HL-60/S4 treated with retinoic acid at 250 ng/mL for 4 days and 3 days (cell line): ENCODE measurements around the gene ARX.

Experiments used
- in situ Hi-C: fragments of 300-500 bp; cut with MboI; formaldehyde crosslinking; loops from 2 replicates; pipeline ENCODE4 v1.7.0; 2022; ENCODE audit warnings: low sequenced_read_pairs

Gene ARX

DNA sequence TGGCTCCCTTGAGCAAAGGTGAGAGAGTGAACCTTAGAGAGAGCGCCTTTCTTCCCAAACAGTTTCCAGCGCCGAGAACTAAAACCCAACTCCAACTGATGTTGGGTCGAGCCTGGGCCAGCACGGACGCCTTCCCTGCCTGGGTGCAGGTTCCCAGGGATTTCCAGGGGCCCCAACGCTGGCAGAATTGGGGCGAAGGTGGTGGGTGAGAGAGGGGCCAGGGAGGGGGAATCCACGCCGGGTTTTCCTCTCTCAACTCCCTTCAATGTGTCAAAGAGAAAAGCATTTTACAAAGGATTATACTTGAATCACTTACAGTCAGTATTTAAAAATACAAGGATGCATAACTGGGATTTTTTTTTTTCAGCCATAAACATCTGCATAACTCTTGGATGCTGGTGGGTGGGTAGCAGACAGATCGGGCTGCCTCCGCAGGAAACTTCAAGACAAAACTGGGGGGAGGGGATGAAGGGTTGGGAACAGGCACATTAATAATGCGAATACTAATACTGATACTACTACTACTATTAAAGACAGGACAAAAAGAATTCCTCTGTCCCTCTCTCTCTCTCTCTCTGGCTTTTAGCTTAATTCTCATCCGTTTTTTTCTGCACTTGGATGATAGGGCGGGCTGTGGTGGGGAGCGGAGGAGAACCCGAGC, 1.3 kb upstream of the ARX start:
- in situ Hi-C loops = no loop called here

DNA sequence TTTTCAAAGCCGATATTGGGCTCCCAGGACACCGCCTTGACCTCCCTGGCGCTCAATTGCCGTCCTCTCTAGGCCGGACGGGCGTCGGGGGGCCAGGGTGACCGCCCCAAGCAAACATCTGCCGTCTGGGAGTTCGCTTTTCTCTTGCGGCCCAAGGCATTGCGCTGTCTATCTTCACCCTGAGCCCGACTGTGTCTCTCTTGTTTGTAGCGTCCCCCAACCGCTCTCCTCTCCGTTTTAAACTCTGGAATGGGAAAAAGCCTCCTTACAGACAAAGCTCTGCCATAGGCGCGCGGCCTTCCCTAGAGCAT, 551 bp upstream of the ARX start:
- in situ Hi-C loops = no loop called here

DNA sequence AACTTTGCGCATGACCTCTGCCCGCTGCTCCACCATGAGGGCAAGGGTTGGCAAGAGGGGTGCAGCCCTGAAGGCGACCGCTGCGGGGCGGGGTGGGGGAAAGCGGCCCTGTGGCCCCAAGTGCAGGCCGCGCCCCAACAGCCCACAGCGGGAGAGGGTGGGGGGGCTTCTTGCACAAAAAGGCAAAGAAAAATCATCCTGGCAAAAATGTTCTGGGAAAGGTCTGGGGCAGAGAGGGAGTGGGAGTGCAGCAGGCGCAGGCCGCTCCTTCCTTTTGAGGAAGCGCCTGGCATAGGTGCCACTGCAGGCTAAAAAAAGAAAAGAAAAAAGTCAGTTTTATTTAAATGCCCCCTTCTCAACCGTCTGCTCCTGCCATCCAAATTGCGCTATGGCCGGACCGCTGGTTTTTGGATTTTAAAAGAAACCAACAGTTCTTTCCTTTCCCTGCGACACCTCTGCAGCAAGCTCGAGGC, 1.4 kb downstream of the ARX start:
- in situ Hi-C loops = no loop called here

DNA sequence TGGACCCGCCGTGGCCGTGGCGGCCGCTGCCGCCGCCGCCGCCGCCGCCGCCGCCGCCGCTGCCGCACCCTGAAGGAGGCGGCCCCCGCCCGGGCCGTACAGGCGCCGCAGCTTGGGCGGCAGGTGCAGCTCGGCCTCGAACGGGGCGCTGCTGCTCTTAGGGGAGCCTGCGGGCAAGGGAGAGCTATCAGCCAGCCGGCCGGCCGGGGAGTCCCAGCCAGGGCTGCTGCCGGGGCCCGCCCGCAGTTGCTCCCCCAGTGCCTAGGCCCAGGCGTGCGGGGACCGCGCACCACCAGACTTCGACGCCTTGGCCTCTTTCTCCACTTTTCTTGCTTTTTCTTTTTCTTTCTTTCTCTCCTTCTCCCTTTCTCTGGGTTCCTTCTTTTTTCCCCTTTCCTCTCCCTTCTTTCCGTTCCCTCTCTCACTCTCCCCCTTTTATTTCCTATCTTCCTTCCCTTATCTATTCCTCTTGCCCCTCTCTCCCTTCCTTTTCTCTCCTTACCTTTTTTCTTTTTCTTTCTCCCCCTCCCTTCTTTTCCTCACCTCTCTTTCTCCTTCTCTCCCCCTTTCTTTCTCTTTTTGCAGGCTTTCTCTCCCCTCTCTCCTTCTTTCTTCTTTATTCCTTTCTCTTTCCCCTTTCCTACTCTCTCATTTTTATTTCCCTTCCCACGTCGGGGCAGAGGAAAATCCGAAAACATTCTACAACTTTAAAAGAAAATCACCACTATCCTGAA, 2.0 kb downstream of the ARX start:
- in situ Hi-C loops = no loop called here

DNA sequence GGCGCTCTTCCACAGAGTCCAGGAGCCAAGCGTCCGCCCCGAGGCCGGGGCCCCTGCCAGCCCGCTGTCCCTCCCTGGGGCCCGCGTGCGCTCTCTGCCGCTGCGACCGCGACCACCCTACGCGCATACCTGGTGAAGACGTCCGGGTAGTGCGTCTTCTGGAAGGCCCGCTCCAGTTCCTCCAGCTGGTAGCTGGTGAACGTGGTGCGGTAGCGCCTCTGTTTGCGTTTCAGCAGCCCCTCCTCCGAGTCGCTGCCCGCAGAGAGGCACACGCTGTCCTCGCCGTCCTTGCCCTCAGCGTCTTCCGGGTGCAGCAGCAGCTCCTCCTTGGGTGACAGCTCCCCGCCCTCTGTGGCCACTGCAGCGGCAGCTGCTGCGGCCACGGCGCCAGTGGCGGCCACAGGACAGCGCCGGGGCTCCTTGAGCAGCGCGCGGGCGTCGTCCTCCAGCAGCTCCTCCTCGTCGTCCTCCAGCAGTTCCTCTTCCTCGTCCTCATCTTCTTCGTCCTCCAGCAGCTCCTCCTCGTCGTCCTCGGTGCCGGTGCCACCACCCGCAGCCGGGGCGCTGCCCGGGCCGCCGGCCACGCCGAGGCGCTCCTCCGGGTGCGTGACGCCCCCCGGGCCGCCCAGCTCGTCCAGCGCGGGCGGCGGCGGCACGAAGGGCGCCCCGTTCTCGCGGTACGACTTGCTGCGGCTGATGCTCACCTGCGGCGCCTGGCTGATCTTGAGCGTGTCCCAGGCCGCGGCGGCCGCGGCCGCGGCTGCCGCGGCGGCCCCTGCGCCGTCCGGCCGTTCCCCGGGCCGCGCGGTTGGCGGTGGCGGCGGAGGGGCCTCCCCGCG, 2.8 kb downstream of the ARX start:
- in situ Hi-C loops = no loop called here

DNA sequence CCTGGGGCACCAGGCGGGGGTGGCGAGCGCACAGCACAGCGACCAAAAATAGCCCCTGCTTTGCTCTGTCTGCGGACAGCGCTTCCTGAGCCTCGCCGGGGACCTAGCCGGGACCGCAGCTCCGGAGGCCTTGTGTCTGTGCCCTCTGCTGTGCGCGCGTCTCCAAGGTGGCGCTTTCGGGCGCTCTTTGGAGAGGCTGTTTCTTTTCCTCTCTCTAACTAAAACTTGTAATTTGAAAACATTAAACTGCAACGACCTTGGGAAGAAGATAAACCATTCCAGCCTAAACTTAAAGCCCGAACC, 3.4 kb downstream of the ARX start:
- in situ Hi-C loops = no loop called here

DNA sequence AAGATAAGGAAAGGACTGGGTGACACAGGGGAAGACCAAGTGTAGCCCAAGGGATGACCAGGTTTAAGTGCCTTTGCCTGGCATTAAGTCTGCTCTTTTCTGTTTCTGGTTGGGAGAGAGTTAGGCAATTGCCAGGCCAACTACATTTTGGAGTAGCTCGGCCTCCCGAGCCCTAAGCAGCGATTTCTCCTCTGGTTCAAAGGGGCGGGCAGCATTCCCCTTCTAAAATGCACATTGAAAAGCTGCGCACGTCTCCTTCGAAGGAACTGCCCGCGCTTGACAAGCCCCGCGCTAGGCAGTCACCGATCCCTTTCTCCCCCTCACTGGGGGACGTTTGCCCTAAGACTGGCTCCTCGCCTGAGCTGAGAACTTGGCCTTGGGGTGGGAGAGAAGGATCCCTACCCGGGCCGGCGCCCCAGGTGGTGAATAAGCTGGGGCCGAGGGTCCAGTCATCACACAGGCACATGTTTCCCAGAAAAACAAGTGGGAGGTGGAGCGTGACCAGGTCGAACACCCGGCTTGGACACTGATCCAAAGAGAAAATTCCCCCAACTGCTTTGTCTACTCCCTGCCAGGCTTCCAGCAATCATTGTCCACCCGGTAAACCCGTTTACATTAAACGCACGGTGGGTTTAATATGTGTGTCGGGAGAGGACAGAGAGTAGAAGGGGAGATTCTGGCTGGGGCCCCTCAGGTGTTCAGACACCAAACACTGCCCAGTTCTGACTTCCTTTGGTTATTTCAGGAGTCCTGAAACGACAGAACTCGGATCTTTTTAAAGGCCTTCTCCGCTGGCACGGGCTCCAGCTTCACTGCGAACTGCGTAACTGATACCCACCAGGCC, 4.0 kb downstream of the ARX start:
- in situ Hi-C loops = no loop called here

DNA sequence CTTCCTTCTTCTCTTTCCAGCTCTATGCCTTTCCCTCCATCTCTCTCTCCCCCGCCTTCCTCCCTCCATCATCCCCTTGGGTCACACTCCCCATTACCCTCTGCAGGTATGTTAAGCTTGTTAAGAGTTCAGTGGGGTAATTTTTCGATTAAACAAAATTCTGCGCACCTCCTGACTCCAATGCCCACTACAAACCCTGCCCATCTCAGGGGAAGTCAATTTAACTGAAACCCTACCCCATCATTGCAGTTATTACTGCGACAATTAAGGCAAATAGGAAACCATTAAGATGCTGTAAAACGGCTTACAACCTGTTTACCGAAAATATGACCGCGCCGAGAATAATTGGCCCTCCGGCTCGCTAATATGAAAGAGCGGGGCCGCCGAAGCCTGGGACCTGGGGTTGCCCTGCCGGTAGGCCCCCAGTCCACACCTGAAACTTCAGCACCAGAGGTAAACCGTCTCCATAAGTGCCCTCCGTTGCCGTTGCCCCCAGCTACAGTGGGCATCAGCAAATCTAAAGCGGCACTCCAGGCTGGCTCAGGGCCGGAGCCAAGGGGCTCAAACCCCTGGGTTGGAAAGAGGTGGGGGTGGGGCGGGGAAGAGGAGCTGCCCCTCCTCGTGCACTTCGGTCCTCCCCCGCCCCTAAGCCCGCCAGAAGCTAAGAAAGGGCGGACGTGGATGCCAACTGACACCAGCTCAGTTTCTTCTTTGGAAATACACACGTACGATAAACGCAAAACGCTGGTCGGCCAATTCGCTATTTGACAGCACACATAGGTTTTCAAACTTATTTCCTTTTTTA, 4.8 kb downstream of the ARX start:
- in situ Hi-C loops = no loop called here

DNA sequence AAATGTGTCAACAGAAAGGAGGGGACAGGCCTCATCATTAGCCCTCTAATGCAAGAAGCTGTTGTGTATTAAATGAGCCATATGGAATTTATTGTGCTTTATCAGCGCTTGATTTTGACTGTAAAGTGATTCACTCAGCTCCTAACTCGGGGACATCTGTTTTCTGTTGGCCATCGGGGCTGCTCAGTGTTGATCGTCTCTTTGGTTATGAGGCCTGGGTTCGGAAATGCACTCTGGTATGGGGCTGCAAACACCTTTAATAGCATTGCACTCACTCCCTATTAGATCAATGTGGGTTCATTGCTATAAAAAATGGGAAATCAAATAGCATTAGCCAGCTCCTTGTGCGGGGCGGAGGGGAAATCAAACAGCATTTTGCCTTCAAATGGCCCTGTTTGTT, 6.4 kb downstream of the ARX start:
- in situ Hi-C loops = no loop called here

DNA sequence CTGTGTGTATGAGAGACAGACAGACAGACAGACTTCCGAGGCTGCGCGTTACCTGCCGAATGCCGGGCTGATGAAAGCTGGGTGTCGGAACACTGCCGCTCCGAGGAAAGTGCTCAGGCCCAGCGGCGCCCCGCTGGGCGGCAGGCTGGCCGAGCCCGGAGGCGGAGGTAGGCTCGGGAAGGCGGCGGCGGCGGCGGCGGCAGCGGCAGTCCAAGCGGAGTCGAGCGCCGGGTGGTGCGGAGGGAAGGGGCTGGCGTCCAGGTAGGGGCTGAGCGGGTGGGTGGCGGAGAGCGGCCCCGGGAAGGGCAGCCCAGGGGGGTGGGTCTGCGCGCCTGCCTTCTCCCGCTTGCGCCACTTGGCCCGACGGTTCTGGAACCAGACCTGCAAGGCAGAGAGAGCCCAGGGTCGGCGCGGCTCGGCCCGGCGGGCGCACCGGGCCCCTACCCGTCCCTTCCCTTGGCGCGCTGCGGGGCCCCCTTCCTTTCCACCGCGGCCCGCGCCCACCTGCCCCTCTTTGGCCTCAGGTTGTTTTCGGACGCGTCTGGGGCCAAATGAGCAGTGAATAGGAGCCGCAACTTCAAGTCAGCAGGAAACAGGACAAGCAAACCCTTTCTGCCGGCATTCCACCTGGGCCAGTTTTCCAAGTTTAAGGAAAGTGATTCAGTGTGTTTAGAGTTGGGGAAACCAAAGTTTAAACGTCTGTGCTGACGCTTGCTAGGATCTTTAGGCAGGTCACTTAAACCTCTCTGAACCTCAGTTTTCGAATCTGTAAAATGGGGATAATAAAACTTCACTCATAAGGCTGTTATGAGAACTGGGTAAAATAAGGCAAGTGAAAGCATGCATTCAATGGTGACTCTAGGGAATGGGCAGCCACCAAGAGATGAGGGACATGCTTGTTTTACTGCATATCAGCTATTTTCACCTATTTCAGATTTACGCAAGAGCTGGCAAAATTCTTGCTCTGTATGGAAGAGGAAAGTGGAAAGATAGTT, 8.4 kb downstream of the ARX start:
- in situ Hi-C loops = no loop called here

DNA sequence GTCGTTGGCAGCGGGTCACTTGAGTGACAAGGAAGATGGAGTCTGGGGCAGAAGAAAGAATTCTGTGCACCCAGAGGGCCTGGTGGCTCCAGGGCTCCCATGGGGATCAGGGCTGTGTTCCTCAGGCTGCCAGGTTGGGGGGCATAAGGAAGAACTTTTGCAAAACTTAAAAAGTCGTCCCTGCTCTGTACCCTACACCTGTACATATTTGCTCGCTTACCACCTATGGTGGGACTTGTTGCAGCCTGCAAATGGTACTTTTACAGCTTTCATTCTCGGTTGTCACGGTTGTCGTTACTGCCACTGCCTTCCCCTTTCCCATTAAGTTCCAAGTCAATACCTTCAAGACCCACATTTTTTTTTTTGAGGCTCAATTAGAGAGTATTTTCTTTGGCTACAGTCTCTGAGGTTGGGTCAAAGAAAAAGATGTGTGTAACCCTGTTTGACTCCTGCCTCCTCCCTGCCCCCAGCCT, 9.1 kb downstream of the ARX start:
- in situ Hi-C loops = no loop called here

DNA sequence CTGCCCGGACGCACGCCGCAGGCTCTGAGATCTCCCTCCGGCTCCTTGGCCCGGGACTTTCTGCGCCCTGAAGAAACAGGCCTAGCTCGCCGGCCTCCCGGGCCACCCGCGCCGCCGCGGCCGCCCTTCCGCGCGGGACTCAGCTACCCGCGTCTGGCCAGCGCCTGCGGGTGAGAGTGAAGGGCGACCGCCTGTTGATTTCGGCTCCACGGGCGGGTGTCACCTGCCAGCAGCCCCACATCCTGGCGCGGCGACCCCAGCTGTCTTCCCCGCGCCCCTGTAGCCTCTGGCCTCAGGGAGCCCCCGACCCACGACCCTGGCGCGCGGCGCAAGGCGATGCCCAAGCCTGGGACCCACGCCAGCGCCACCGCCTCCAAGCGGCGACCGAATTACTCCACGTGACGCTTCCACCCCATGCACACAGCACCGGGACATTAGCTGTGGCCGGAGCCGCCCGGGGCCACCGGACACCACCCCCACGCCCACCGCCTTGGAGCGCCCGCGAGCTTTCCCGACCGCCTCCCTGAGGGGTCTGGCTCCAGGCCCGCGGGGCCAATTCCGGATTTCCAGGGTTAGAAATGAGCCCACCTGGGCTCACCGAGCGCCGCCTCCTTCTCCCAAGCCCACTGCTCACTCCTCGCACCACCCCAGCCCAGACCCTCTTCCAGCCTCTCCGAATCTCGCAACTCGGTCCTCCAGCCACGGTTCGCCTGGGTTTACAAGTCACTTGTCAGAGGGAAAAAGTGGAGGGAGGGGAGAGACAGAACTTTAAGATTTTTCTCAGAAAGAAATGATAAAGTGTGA, 10.2 kb downstream of the ARX start:
- in situ Hi-C loops = no loop called here

DNA sequence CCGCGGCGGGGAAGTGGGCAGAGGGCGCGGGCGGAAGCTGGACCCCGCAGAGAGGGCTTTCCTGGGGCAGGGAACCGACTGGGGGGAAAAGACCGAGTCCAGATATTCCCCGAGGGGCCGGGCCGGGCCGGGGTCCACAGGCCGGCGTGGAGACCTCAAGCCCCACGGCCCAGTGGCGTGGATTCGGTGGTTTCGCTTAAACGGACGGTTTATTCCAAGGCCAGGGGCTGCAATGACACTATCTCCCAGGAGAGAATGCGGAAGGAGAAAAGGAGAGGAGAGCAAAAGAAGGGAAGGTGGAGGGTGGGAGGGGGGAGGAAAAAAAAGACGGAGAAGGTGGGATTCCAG, 10.8 kb downstream of the ARX start:
- in situ Hi-C loops = no loop called here

DNA sequence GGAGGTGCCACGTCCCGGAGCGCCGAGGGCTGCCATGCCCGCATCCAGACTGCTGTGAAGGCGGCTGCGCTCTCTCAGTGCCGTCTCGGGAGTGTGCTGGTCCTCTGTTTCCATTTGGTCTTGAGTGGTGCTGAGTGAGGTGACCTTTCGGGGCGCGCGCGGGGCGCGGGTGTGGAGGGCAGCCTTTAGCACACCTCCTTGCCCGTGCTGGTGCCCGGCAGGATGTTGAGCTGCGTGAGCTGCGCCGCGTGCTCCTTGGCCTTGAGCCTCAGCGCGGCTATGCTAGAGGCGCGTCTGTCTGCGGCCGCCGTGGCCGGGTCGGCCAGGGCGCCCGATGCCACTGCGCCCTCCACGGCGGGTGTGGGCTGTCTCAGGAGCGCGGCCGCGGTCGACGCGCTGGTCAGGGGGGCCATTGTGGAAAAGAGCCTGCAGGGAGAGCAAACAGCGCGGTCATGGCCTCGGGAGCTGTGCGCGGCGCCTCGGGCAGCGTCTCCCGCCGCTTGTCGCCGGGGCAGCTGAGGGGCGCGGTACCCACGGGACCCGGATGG, 11.2 kb downstream of the ARX start:
- in situ Hi-C loops = no loop called here

DNA sequence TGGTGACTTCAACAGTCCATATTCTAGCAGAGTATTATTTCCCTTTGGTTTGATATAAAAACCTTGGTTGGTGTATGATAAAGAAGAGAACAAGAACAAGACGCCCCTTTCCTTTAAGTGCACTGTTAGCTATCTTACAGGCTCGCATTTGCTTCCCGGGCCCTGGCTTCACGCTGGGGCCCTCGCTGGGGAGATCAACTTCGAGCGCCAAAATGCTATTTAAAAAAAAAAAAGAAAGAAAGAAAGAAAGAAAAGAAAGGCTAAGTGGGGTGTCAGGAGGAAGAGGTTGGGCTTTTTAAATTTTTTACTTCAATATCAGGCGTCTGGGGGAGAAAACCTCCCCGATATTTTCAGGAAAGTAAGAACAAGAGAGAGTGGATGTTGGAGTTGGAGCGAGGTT, 11.7 kb downstream of the ARX start:
- in situ Hi-C loops = no loop called here

DNA sequence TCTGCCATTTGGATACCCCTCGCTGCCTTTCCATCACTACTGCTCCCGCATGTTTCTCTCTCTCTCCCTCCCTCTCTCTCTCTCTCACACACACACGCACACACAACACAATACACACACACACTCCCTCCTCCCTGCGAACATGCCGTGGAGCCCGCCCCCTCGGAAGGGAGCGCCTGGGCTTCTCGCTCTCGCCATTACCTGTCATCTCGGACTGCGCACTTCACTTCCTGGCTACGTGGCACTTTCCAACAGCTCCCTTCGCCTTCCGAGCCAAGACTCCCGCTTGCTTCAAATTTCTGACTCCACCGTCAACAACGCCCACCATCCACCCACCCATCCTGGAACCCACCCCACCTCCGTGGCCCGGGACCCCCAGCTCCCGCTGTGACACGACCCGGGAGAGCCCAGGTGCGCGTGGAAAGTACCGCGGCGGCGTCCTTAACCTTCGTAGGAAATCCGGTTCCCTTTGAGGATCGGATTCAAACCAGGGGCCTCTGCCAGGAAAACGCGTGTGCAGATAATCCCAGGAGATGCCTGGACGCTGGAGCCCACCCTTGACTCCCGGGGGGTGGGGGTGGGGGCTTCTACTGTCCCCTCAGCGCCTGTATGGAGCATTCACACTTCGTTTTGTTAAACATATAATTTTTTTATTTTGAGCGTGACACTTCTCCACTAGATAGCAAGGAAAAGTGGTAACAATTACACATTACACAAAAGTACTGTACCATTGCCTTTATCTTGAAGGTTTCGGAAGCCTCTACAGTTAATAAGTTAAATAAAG, 12.5 kb downstream of the ARX start:
- in situ Hi-C loops = no loop called here

DNA sequence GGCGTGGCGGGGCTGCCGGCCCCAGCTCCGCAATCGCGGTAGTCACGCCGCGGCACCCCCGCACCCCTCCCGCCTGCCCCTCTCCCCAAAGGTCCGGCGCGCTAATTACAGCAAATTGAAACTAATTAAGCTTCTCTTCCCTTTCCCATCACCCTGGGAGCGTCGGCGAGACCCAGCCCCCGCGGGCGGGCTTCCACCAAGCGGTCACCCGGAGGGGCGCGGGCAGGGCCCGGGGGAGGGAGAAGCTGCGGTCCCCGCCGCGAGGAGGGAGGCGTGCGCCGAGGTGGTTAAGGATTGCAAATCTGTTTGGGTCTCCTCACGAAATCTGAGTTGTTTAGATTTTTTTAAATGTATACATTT, 13.1 kb downstream of the ARX start:
- in situ Hi-C loops = no loop called here
